Activated CD4-positive, alpha-beta T cell treated with anti-CD3 and anti-CD28 coated beads, Interleukin-2, amount 50 U/mL, for 24 hours (primary cell): ENCODE measurements around the gene MAPRE2.
"Not testable (repeated sequence)": the region's sequence is repeated elsewhere in the genome, so short reads cannot be mapped to it uniquely, and the experiment has no call there.

Experiments
- DNase-seq, 2 donors: peaks; one replicate each; pipeline ENCODE4 v3.0.0-alpha.2; 2020; ENCODE audit warnings: low read depth in 1 of 2, low spot score in 1 of 2

Gene MAPRE2

DNA sequence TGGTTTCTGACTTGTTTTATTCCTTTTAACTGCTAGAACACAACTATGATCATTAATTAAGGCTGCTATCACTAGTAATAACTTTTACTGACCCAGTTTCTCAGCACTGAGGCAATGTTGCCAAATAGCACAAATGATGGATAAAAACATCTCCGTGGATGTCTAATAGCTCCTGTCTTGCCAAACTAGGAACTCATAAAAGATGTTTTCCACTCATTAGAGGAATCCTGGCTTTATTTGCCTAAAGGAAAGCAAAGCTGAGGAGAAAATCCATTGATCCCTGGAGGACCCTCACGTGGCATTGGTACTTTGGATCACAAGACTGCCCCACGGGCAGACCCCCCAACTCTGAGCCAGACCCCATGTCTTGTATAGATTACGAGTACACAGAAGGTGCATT is 103.5 kb downstream of the MAPRE2 start:
- DNase-seq: no peak

DNA sequence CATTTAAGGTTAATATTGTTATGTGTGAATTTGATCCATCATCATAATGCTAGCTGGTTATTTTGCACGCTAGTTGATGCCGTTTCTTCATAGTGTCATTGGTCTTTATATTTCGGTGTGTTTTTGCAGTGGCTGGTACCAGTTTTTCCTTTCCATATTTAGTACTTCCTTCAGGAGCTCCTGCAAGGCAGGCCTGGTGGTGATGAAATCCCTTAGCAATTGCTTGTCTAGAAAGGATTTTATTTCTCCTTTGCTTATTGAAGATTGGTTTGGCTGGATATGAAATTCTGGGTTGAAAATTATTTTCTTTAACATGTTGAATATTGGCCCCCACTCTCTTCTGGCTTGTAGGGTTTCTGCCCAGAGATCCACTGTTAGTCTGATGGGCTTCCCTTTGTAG is 109.0 kb downstream of the MAPRE2 start:
- DNase-seq: not testable (repeated sequence)

DNA sequence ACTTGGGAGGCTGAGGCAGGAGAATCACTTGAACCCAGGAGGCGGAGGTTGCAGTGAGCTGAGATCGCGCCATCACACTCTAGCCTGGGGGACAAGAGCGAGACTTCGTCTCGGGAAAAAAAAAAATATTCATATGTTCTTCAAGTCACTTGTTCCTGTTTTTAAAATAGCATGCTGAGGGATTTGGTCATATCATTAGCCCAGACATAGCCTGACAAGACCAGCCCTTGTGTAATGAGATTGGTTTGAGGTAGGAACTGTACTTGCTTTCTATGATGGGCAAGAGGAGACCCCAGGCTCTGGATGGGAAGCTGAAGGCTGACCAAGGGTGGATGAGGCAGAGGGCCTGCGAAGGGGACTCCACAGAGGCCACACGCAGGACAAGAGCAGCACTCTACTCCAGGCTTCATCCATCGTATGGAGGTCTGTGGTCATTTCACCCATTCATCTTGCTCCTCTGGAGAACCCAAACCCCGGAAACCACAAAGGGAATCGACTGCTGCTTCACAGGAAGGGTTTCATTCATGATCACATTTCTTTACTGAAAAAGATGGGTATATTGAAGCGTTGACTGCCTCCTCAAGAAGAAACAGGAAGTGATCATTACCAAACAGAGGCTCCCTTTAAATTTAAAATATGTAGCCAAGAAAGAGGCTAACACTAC is 112.5 kb downstream of the MAPRE2 start:
- DNase-seq: no peak

DNA sequence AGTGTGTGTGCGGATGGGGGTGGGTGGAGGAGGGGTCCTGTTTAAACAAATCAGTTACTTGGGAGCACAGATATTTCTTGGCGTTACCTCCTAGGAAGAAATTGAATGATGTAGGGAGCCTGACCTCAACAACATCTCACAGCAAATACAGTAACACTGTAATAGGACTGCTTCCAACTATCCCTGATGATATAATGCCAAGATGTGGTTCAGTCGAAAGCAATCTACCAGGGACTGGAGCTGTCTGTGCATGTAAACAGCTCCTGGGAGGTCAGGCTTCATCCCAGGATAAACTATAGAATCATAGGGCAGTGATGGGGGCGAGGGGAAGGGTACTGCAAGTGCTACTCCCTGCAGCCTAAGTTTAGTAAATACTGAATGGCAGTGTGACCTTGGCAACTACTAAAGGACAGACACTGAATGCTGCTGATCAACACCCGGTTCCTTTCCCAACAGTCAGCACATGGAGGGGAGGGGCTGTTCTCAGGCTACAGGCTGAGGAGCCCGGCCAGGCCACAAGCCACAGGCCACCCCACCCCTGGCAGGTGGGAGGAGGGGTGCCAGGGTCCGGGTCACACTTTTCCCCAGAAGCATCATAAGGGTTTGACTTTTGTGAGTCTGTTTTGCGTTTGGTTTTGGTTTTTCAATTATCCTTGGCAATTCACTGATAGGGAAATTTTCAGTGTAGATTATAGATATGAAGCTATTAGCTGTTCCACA is 114.3 kb downstream of the MAPRE2 start:
- no peak for DNase-seq

DNA sequence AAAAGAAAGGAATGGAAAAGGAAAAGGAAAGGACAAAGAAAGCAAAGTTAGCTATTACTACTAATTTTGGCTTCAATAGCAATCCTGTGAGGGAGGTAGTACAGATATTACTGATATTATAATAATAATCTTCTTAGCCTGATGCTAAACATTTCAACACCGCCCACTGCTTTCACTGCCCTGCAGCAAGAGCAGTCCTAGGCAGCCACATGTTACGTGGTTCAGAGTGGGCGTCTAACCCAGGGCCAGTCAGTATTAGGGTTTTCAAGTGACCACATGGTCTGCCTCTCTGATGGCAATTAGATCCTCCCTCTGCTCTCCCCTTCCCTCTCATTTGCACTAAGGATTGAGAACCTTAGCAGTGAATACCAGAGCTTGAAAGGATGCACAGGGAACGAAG is 116.0 kb downstream of the MAPRE2 start:
- DNase-seq: no peak

DNA sequence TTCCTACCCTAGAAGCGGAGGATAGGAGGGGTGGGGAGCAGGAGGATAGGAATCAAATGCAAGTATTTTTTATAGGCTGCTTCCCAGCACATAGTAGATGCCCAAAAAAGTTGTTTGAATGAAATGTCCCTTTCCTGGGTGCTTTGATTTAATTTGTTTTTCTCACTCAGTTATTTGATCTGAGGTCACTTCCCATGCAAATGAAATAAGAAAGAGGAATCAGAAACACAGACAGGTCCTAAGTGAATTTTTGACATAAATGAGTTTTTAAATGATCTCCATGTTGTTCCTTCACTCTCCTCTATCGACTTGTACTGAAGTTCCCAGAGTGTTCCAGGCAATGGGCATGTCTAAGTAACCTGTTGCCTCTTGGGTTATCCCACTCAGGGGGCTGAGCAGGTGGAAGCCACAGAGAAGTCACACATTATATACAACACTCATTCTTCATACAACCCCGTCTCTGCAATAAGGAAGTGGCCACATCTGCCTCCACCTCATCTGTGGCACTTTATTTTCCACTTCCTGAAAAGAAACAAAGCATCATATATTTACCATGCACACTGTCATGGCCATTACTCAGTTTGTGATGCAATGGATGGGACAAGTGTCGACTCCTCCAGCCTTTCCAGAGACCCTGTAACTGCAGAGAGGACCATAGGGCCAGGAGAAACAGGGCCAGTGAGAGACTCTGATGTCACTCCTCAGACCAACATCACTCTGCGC is 117.7 kb downstream of the MAPRE2 start:
- no peak for DNase-seq

DNA sequence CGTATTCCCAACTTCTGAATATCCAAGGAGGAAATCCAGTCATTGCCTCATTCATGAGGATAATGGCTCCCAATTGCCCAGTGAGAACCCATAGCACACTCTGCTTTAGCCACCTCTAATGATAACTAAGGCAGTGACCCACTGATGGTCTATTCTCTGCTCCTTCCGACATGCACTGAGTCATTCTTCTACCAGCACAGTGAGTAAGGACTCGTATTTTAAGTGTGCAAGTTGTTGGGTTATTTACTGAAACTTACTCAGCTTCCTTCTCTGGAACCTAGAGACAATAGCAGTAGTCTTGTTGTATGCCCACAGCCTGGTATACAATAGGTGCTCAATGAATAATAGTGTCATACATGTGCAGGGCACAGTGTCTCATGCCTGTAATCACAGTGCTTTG is 118.6 kb downstream of the MAPRE2 start:
- no peak for DNase-seq

DNA sequence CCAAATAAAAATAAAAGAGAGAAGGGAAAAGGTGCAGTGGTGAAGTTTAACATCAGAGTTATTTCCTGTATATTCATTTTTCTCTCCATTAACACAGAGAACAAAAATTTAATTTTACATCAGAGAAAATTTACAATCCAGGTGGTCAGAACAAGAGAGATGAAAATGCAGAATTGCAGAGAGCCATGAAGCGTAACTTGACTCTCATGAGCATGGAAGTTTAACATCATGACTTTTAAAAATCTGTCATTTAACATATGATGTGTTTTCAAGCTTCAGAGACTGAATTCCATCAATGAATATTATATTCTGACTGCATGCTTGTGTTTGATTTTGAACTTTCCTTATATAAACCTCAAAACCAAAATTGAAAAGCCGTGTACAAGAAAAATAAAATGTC is 120.3 kb downstream of the MAPRE2 start:
- DNase-seq: no peak

DNA sequence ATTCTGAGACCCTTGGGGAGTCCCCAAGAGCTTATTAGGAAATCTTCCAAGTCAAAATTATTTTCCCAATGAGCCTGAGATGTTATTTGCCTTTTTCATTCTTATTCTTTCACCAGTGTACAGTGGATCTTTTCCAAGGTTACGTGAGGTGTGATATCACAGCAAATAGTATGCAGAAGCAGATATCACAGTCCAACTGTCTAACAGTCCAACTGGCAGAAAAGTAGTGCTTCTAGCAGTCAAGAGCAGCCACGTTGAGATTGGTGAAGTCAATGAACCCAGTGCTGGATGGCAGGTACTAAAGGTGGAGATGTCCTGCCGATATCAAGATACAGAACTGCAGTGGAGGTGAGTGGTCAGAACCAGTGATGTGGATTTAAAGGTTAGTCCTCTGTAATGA is 120.7 kb downstream of the MAPRE2 start:
- DNase-seq: no peak

DNA sequence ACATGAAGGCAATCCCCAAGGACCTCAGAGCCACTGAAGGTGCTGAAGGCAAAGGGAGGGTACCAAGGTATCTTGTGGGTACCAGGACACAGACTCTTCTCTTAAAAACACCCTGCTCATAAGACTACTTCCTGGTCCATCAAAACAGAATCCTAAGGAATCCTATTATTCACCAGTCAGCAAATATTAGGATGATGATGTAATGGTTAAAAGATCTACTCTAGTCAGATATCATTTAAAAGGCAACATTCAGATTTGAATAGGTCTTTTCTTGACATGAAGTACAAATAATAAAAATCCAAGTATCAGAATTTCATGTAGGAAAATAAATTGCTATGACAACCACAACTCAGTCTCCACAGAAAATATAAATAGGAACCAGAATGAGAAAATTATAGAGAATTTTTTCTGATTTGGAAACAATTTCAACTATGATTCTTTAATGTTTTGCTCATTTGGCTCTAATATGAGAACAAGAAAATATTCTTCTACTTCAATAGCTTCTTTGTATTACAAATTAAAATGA is 121.9 kb downstream of the MAPRE2 start:
- DNase-seq: no peak

DNA sequence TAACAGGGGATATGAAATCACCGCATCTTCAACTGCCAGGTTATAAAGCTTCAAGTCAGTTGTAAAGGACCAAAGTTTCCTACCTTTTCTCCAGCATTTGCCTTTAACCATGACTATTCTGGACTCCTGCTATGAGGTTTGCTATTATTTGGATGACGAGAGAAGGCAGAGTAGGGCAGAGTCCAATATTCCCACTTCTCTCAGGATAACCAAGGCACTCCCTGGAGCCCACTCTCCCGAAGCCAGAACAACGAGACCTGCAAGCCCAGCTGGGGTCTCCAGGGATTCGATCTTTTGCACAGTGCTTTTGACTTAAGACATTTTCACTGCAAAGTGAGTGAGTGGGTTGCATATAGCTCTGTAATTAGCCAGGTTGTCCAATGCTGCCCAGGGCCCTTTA is 122.5 kb downstream of the MAPRE2 start:
- no peak for DNase-seq

DNA sequence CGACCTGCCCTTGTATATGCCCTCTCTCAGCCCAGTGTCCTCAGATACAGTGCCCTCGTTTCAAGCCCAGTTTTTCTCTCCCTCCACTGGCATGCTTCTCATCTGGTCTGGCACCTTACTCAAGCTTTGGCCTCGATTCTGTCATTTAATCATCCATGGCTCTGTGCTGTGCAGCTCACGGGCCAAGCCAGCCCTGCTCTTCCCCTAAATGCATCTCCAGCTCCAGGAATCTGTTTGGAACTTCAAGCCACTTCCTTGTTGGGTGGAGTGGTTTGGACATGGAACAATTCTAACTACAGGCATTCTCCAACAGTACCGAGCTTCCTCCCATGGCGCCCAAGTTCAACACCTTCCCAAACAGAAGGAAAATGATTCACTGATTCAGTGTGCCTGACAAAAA is 122.9 kb downstream of the MAPRE2 start:
- DNase-seq: no peak

DNA sequence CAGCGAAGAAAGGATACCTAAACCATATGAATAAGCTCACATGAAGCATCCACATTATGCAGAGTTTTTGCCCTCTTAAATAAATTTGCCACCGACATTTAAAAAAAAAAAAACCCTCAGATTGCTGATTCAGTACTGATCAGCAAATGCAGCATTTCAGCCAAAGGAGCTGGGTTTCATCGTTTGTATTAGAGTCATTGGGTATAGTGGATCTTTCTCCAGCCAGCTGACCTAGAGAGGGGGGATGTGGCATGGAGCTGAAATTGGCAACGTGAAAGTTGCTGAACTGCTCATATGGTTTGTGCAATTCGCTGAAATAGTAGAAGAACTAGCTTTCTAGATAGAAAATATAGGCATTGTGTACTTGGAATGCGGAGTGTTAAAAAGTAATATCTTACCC is 126.1 kb downstream of the MAPRE2 start:
- no peak for DNase-seq

DNA sequence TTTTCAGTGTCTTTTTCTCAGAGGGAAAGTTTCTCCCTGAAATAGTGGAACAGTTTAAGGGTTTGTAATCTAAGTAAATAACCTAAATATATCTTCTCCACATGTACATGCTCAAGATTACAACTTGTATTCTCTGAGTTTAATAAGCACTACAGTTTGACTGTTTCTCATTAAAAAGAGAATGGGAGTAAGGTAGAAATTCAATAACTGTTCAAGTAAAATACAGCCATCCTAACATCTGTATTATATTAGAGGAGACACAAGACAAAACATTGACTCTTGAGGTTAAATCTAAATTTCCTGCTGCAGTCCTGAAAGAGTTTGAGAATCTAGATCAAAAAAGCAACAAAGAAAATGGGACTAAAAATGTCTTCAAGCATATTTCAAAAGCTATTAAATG is 126.6 kb downstream of the MAPRE2 start:
- DNase-seq: no peak

DNA sequence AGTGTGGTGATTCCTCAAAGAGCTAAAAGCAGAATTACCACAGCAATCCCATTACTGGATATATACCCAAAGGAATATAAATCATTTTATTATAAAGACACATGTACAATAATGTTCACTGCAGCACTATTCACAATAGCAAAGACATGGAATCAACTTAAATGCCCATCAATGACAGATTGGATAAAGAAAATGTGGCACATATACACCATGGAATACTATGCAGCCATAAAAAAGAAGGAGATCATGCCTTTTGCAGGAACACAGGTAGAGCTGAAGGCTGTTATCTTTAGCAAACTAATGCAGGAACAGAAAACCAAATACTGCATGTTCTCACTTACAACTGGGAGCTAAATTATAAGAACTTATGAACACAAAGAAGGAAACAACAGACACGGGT is 129.1 kb downstream of the MAPRE2 start:
- not testable (repeated sequence) for DNase-seq

DNA sequence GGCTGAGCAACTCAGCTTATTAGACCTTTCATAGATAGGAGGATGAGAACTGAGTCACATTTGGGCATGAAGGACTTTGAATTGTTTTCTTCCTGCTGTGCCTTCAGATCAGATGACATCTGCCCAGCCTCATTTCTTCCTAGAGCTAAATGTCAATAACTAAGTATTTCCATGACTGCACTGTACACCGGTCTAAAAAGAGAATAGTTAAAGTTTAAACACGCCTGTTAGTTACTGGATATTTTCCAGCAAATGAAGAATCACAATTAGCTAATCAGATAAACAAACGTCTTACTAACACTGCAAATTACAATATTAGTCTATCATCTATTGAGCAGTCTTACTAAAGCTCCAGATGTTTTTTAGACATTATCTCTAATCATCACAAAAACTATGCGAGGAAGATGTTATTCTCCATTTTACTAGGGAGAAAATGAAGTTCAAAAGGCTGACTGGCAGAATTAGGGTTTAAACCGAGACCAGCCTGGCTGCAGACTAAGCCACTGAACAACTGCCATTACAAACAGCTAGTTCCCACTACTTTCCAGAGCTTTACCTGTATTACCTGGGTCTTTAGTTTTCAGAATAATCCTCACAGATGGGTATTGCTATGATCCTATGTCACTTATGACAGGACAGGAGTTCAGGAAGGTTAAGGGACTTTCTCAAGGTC is 130.2 kb downstream of the MAPRE2 start:
- DNase-seq: no peak

DNA sequence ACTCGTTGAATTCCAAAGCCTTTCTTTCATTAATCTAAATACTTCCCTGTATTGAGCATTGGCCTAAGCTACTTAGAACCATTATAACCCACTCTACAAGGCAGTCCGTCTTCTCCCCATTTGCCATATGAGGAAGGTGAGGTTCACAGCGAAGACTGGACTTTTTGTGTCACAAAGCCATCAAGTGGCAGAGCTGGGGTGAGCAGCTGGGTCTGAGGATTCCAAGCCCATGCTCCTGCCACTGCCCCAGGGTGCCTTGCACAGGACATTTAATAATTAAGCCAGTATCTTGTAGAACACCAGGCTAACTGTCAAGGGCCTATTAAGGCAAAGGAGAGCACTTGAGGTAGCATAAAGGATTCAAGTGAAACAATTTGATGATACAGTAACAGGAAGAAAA is 130.8 kb downstream of the MAPRE2 start:
- no peak for DNase-seq

DNA sequence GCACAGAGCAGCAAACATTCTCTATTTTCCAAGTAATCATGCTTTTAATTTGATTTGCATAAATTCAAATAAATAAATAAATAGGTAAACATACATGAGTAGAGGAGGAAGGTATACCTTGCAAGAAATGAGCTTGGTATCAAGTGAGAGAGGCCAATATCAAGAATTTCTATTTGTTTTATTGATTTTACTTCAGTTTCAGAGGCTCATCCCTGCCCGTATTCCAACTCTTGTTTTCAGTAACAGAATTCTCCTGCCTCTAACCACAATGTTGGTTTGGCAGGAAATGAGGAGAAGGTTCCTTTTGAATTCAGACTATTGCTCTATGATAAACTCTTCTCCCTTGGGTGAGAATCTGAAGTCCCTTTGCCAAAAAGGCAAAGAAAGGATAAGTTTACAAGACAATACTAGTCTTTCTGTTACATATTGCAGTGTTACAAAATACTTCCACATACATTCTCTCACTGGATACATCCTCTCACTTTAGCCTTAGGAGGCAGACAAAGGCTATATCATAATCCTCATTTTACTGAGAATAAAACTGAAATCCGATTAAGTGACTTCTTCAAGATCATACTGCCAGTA is 131.3 kb downstream of the MAPRE2 start:
- no peak for DNase-seq

DNA sequence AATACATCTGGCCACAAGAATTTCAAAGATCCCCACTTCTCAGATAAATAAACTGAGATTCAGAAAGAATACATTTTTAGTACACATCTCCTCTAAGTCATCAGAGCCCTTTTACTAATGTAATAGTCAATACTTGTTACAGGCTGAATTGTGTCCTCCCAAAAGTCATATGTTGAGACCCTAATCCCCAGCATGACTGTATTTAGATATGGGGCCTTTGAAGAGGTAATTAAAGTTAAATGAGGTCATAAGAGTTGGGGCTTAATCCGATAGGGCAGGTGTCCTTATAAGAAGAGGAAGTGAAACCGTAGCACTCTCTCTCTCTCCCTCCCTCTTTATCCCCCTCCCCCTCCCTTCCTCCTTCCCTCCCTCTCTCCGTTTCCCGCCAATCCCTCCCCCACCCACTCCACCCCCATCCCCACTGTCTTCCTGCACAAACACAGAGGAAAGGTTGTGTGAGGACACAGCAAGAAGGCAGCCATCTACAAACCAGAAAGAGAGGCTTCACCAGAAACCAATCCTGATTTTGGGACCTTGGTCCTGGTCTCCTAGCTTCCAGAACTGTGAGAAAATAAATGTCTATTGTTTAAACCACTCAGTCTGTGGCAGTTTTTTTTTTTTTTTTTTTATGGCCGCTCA is 133.0 kb downstream of the MAPRE2 start:
- DNase-seq: no peak

DNA sequence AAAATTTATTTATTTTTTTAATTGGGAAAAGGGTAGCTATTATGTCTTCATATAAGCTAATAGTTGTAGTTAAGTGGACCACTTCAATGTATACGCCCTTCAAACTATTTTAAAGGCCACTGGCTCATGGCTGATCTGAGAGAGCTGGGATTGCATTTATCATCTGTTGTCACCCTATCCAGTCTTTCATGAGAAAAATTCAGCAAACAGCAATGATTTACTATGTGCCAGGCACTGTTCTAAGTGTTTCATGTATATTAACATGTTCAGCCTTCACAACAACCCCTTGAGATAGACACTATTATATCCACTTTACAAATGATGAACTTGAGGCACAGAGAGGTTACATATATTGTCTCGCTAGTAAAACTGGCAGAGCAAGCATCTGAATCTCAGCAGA is 133.5 kb downstream of the MAPRE2 start:
- DNase-seq: no peak

DNA sequence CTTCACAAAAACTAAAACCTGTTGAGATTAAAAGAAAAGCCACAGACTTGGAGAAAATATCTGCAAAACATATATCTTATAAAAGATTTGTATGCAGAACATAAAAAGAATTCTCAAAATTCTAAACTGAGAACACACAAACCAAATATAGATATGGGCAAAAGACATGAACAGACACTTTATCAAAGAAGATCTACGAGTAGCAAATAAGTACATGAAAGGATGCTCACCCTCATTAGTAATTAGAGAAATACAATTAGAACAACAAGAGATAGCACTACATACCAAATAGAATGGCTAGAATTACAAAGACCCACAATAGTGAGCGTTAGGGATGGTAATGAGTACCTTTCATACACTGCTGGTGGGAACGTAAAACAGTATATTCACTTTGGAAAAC is 135.7 kb downstream of the MAPRE2 start:
- DNase-seq: no peak
